Activated T-cell treated with anti-CD3 and anti-CD28 coated beads, Interleukin-2, amount 50 U/mL, for 24 hours (primary cell): ENCODE measurements around the gene NEK5.
A peak's percentile ranks its signal among the peaks of the same experiment; 100 is the strongest.
"Not testable (repeated sequence)": the region's sequence is repeated elsewhere in the genome, so short reads cannot be mapped to it uniquely, and the experiment has no call there.

Source experiments
- DNase-seq: peaks from one replicate; pipeline ENCODE4 v3.0.0-alpha.2; 2020
- H3K27ac Mint-ChIP-seq: 2 replicates; pipeline ENCODE4 v1.8.0; 2020; ENCODE audit warnings: mild to moderate bottlenecking, mixed read lengths
- H3K27me3 Mint-ChIP-seq: 2 replicates; pipeline ENCODE4 v1.8.0; 2020; ENCODE audit warnings: mixed read lengths
- H3K36me3 Mint-ChIP-seq: 2 replicates; pipeline ENCODE4 v1.8.0; 2020; ENCODE audit warnings: low read depth, mixed read lengths
- H3K4me1 Mint-ChIP-seq: 2 replicates; pipeline ENCODE4 v1.8.0; 2020; ENCODE audit warnings: low read depth, mixed read lengths
- H3K4me3 Mint-ChIP-seq: 2 replicates; pipeline ENCODE4 v1.8.0; 2020; ENCODE audit warnings: mild to moderate bottlenecking, moderate library complexity, mixed read lengths
- H3K9me3 Mint-ChIP-seq: 2 replicates; pipeline ENCODE4 v1.8.0; 2020; ENCODE audit warnings: mixed read lengths

The NEK5 gene, protein sequence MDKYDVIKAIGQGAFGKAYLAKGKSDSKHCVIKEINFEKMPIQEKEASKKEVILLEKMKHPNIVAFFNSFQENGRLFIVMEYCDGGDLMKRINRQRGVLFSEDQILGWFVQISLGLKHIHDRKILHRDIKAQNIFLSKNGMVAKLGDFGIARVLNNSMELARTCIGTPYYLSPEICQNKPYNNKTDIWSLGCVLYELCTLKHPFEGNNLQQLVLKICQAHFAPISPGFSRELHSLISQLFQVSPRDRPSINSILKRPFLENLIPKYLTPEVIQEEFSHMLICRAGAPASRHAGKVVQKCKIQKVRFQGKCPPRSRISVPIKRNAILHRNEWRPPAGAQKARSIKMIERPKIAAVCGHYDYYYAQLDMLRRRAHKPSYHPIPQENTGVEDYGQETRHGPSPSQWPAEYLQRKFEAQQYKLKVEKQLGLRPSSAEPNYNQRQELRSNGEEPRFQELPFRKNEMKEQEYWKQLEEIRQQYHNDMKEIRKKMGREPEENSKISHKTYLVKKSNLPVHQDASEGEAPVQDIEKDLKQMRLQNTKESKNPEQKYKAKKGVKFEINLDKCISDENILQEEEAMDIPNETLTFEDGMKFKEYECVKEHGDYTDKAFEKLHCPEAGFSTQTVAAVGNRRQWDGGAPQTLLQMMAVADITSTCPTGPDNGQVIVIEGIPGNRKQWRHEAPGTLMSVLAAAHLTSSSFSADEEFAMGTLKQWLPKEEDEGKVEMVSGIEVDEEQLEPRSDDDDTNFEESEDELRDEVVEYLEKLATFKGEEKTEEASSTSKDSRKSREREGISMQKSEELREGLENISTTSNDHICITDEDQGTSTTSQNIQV

DNA sequence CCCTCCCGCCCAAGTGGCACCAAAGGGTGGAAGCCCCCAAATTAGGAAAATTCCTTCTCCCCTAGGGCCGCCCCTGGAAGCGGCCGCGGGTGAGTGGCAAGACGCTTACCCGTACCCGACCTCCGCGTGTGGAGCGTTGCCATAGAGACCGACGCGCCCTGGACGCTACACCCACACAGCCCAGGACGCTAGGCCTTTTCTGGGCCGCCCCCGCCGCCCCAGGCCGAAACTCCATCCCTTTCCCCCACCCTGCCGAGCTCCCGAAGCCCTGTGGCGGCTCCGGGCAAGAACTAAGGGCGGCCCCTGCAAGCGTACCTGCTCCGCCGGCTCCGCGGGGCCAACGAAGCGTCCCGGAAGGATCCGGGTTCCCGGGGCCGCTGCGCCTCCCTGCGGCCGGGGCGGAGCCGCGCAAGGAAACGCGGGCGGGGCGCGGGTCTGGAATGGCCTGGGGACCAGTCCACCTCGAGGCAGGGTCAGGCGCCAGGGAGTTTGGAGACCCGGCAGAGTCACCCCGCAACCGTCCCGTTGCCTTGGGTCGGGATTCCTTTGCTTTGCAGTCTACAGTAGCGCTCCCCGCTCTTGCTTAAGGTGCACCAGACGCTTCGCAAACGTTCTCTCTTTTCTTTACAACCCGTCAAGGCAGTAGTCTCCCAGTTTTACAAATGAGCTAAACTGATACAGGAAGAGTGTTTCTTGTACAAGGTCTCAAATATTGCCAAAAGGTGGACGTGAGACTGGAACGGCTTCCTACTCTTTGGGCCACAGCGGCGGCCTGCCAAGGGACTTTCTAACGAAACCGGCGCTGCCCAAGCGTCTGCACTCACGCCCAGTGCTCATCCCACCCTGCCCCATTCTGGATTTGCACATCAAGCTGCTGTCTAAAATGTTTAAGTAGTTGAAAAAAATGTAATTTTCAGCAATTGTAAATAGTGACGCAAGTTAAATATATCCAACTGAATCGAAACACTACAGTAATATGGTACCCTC, at the start of gene NEK5:
Gene NEK5, minus strand, starts transcription at position 360 of the 987 bp plus-strand sequence. CDS start 1,591 bp downstream, outside the sequence.
- Mint-ChIP-seq H3K4me3 (peak within 1 kb of the TSS; percentile 79), H3K9me3 (no peaks in the 10 kb centered on the region), H3K4me1 (peaks cover 14% of the 10 kb centered on the region), H3K36me3 (peaks cover 19% of the 10 kb centered on the region), H3K27ac (no peak within 1 kb of the TSS), H3K27me3 (peaks cover 9% of the 10 kb centered on the region)
- peak; percentile 76 for DNase-seq

DNA sequence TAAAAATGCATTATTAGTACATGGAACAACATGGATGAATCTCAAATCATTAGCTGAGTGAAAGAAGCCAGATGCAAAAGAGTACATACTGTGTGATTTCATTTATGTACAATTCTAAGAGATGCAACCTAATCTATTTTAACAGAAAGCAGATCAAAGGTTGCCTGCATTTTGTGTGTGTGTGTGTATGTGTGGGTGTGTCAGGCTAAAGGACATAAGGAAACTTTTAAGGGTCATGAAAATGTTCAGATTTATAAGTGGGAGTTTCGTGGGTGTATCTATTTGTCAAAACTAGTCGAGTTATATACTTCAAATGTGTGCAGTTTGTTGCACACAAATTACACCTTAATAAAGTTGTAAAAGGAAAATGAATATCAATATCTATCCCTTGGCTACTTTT, 48.4 kb upstream of the NEK5 start:
- DNase-seq: no peak
- Mint-ChIP-seq H3K4me3 (no peak overlapping the region), H3K27me3 (no peaks in the 10 kb centered on the region), H3K36me3 (peaks cover 78% of the 10 kb centered on the region), H3K9me3 (no peaks in the 10 kb centered on the region), H3K4me1 (peaks cover 11% of the 10 kb centered on the region), H3K27ac (no peak overlapping the region)

DNA sequence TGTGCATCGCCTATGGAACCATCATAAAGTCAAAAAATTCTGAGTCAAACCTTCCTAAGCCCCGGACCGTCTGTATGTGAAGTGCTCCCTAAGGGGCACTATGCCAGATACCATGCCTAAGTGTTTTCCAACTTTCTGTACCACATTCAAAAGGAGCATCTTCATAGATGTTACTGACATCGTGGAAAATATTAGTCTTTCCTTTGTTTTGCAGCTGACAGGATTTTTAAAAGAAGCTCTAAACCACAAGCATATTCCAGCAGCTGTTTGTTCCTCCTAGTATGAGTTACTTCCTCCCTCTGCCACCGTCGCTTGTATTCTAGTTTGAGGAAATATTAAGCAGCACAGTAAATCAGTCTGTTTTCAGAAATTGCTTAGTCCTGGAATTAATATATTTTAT, 45.1 kb upstream of the NEK5 start:
- H3K27me3 Mint-ChIP-seq, H3K4me1 Mint-ChIP-seq, H3K4me3 Mint-ChIP-seq, H3K9me3 Mint-ChIP-seq, DNase-seq: not testable (repeated sequence)
- Mint-ChIP-seq H3K36me3 (peaks cover 78% of the 10 kb centered on the region), H3K27ac (peak overlapping the region; percentile 20)

DNA sequence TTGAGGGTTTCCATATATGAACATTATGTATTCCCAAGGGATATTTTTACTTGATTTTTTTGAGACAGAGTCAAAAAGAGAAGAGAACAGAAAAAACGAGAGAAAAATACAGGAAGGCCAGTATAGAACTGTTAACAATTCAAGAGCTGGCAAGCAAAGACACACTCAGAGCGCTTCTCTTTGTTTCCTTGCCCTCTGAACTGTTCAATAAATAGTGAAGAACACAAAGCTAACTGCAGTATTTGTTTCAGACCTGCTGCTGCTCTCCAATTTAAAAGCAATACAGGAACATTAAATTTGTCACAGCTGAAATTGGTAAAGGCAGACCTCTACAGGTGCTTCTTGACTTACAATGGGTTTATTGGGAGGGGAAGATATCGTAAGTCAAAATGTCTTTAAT, 44.5 kb upstream of the NEK5 start:
- no peak overlapping the region for H3K4me3 Mint-ChIP-seq
- no peaks in the 10 kb centered on the region for H3K9me3 Mint-ChIP-seq
- peaks cover 9% of the 10 kb centered on the region for H3K4me1 Mint-ChIP-seq
- H3K27ac Mint-ChIP-seq: no peak overlapping the region
- no peaks in the 10 kb centered on the region for H3K27me3 Mint-ChIP-seq
- no peak for DNase-seq
- peaks cover 80% of the 10 kb centered on the region for H3K36me3 Mint-ChIP-seq

DNA sequence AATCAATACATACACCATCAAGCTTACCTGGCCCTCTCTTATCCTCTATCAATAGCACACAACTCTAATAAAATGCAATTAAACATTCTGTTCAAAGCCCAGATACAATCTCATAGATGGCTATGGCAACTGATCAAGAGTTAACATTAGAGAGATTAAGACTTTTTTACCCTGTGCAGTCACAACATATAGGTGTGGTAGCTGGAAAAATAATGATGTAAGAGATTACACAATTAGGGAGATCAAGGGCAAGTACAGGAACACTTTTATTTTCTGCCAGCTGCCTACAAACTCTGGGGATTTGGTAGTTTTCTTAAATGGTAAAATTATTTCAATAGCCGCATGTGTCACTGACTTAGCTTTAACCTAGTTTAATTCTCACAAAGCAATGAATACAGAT, 42.8 kb upstream of the NEK5 start:
- peaks cover 82% of the 10 kb centered on the region for H3K36me3 Mint-ChIP-seq

DNA sequence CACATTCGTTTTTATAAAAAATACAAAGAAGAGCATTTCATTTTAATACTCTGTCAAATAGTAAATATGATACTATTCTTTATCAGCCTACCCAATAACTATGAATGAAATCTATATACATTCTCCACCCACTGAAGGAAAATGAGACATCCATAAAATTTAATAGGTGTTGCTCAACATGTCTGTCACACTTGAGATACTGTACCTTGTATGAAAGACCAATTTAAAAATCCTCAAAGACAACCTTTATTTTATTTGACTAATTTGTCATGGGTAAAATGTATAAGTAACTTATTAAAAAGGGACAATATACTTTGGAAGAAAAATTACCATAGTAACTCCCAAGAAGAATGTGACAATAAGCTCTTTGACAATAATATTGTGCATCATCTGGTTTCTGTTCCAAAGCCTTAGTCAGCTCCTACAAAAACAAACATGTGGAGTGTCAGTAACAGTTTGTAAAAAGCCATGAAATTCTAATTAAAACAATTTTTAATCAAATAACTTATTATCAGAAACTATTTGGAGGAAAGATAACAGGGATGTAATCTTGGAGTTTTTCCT, 42.0 kb upstream of the NEK5 start:
- not testable (repeated sequence) for H3K4me3 Mint-ChIP-seq, H3K9me3 Mint-ChIP-seq, H3K4me1 Mint-ChIP-seq, H3K27ac Mint-ChIP-seq, DNase-seq, H3K27me3 Mint-ChIP-seq
- H3K36me3 Mint-ChIP-seq: peaks cover 85% of the 10 kb centered on the region

More for the DNA sequence above, 42.8 kb upstream of the NEK5 start:
- H3K27me3 Mint-ChIP-seq, H3K4me3 Mint-ChIP-seq, DNase-seq, H3K9me3 Mint-ChIP-seq, H3K4me1 Mint-ChIP-seq: not testable (repeated sequence)
- H3K27ac Mint-ChIP-seq: peak overlapping the region; percentile 8

DNA sequence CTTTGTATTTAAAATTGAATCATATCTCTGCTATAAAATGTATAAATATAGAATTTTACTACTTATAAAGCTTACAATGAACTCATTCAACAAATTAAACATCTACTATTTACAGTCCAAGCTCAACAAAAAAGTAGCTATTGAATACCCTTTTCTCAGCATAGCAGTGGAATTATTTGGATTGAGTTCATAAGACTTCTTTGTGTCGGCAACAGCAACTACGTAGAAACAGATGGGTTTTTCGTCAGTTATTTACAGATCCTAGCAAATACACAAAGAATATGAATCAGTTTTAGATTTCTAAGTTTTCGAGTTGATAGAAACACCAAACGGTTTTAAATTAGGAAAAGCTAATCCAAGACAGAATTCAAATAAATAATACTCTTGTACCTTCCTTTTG, 41.0 kb upstream of the NEK5 start:
- Mint-ChIP-seq H3K27me3 (no peaks in the 10 kb centered on the region), H3K4me3 (no peak overlapping the region), H3K27ac (no peak overlapping the region), H3K9me3 (no peaks in the 10 kb centered on the region), H3K4me1 (peaks cover 9% of the 10 kb centered on the region), H3K36me3 (peaks cover 88% of the 10 kb centered on the region)
- no peak for DNase-seq

DNA sequence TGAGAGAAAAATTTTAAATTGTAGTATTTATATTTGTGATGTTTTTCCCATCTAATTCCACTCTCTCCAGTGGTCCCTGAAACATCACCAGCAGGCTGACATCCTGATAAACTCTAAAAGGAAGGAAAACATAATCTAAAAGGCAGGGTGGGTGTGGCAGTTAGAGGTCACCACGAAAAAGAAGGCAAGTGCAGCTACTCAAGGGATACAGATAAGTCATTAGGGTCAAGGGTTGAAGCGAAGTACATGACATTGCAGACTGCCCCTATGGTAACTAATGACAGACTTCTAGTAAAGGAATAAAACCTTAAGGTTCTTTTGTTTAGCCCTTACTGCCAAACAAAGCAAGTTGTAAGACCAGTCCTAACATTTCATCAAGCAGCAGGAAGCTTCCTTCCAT, 36.5 kb upstream of the NEK5 start:
- H3K36me3 Mint-ChIP-seq: peaks cover 47% of the 10 kb centered on the region

DNA sequence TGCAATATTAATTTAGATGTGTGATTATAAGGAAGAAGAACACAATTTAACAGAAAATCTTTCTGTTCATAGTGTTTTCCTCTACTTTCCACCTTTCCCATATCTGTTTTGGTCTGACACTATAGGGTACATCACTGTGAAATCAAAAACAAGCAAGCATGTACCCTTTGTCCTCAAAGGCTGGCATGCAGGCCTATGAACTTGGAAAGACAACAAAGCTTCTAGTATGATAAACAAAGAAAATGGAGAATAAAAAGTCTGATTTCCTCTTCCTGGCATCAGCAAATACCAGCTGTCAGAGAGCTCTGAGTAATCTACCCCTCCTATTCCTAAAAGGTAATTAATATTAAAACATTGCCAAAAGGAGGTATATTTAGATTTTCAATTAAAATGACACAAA, 36.1 kb upstream of the NEK5 start:
- Mint-ChIP-seq H3K9me3 (no peaks in the 10 kb centered on the region), H3K27ac (no peak overlapping the region), H3K27me3 (no peaks in the 10 kb centered on the region), H3K36me3 (peaks cover 43% of the 10 kb centered on the region), H3K4me3 (no peak overlapping the region), H3K4me1 (peaks cover 16% of the 10 kb centered on the region)
- DNase-seq: no peak

More for the DNA sequence above, 36.5 kb upstream of the NEK5 start:
- H3K9me3 Mint-ChIP-seq: no peaks in the 10 kb centered on the region
- peaks cover 14% of the 10 kb centered on the region for H3K4me1 Mint-ChIP-seq
- no peaks in the 10 kb centered on the region for H3K27me3 Mint-ChIP-seq
- DNase-seq: no peak
- no peak overlapping the region for H3K4me3 Mint-ChIP-seq
- no peak overlapping the region for H3K27ac Mint-ChIP-seq

DNA sequence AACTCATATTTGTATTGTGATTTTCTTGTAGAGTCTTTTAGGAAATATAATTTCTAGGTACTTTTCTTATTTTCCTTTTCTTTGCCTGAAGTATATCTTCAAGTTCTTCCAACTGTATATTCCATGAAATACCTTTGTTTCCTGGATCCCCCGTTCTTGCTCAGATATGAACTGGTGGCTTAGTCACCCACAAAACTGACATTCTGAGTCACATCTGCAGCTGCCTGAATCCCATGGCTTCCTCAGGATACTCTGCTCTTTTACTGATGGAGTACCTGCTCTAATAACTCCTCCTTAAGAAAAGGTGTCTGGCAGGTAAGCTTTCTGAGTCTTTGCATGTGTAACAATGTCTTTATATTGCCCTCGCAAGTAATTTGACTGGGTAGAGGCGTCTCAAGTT, 35.0 kb upstream of the NEK5 start:
- Mint-ChIP-seq H3K4me1 (peaks cover 22% of the 10 kb centered on the region), H3K36me3 (peaks cover 39% of the 10 kb centered on the region)
- not testable (repeated sequence) for DNase-seq, H3K27me3 Mint-ChIP-seq, H3K9me3 Mint-ChIP-seq, H3K4me3 Mint-ChIP-seq, H3K27ac Mint-ChIP-seq

DNA sequence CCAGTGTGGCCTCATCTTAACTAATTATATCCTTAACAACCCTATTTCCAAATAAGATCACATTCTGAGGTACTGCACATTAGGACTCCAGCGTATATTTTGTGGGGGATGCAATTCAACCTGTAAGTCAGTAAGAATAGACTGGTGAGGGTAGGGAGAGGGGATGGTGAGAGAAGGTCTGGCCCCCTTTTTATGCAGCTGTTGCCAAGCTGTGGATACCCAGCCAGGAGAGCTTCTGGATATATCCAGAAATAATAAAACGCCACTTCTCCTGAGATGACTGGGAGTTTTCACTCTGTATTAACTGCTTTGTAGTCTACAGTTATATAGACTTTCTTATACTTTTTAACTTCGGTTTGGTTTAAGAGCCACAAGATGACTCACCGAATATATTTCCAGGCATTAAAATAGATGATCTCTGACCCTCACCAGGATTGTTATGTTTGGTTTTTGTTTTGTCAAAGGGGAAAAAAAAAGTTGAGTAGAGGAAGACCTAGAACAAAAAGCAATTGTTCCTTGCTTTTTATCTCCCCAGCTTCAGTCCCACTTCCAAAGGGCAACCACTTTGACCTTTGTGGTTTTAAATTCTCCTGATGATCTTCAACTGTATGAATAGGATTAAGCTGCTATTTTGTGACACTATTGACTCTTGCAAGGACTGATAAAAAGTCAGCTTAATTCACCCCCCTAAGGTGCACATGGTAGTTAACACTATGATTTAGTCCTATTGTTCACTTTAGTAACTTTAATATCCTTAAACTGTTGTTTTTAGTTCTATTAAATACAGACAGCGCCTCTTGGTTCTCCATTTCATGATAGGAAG, 33.6 kb upstream of the NEK5 start:
- H3K27ac Mint-ChIP-seq: no peak overlapping the region
- no peak overlapping the region for H3K4me3 Mint-ChIP-seq
- peaks cover 3% of the 10 kb centered on the region for H3K9me3 Mint-ChIP-seq
- peaks cover 28% of the 10 kb centered on the region for H3K36me3 Mint-ChIP-seq
- H3K27me3 Mint-ChIP-seq: peaks cover 3% of the 10 kb centered on the region
- peaks cover 33% of the 10 kb centered on the region for H3K4me1 Mint-ChIP-seq
- no peak for DNase-seq

DNA sequence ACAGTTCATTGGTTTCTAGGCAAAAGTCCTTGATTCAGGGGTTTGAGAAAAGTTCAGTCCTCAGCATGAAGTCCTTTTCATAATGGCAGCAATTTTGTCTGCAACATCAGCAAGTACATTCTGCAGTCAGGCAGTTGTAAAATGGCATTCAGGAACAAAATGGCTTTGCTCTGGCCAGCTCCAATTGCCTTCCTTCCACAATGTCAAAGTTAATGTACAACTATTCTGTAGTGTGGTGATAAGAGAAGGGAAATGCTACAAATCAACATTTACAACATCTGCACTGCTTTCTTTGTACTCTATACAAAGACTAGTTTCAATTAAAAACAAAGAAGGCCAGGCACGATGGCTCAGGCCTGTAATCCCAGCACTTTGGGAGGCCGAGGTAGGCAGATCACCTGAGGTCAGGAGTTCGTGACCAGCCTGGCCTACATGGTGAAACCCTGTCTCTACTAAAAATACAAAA, 32.3 kb upstream of the NEK5 start:
- Mint-ChIP-seq H3K27ac (no peak overlapping the region), H3K4me3 (no peak overlapping the region), H3K36me3 (peaks cover 17% of the 10 kb centered on the region), H3K9me3 (peaks cover 3% of the 10 kb centered on the region), H3K4me1 (peaks cover 39% of the 10 kb centered on the region), H3K27me3 (peaks cover 3% of the 10 kb centered on the region)
- no peak for DNase-seq

DNA sequence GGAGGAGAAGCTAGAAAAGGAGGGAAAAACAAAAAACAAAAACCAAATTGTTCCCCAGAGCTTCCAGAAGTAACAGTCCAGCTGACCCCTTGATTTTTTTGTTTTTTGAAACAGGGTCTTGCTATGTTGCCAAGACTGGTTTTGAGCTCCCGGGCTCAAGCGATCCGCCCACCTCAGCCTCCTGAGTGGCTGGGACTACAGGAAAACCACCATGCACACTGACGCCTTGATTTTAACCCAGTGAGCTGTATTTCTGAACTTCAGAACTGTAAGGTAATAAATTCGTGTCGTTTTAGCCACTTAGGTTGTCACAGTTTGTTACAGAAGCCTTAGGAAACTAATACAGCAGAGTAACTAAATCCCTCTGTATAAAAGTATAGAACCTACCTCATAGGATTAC, 31.6 kb upstream of the NEK5 start:
- Mint-ChIP-seq H3K4me1 (peaks cover 39% of the 10 kb centered on the region), H3K36me3 (peaks cover 10% of the 10 kb centered on the region), H3K4me3 (no peak overlapping the region), H3K9me3 (peaks cover 3% of the 10 kb centered on the region), H3K27me3 (peaks cover 3% of the 10 kb centered on the region), H3K27ac (no peak overlapping the region)
- no peak for DNase-seq
